GM18505 (cell line): ENCODE data around the gene SELENOO.

ENCODE experiments used
- ATAC-seq: cut with Tn5 transposase; IDR thresholded peaks from one replicate; pipeline ENCODE4 v1.9.1; 2021; ENCODE audit not compliant: unreplicated experiment
- POLR2A ChIP-seq: IDR thresholded peaks from 4 replicates; pipeline ENCODE4 v1.6.1; 2011; ENCODE audit warnings: borderline replicate concordance; ENCODE audit not compliant: insufficient read depth, insufficient read length; ENCODE audit errors: extremely low read depth

Gene SELENOO

DNA sequence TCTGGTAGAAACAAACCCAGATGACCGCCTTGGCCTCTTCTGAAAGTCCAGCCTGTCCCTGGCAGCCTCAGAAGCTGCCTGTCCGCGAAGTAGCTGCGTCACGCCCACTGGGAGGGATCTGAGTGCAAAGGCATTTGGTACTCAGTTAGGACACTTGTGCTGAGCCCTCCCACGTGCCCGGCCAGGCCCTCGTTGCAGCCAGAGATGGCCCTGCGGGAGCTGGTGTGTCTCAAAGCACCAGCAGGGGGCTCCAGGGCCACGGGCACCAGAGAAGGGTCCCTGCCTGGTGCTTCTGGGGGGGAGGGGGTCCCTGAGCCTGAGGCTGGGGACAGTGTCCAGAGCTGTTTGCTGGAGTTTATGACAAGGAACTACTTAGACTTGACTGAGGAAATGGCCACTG, 5.8 kb downstream of the SELENOO start:
- ATAC-seq: no peak

DNA sequence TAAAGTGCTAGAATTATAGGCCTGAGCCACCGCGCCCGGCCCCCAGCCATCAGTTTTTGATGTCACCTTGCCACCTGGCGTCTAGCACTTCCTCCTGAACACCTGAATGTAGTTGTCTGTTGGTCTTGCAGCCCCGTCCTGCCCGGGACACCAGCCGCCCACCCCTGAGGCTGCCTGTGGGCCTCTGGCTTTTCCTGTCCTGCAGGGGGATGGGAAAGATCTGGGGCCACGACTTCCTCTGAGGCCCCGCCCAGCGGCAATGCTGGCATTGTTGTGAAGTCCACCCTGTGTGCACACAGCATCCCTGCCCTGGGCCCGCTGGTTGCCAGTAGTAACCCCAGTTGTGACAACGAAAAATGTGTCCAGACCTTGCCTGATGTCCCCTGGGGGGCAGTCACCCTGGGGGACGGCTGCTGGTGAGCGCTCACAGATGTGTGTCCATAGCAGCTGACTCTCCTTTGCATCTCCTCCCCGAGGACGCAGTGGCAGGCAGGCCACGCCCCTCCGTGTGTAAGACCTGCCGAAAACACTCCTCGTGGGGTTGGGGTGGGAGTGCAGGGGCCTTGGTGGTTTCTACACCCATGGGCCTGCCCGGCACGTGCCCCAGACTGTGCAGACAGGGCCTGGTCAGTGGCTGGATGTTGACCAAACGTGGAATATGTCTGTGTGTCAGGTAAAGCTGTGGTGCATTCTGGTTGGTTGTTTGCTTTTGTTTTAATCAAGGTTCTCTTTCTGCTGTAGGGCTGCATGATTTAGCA, 6.8 kb downstream of the SELENOO start:
- no peak for TF ChIP-seq POLR2A
- no peak for ATAC-seq

More for the DNA sequence above, 5.8 kb downstream of the SELENOO start:
- TF ChIP-seq POLR2A: no peak

DNA sequence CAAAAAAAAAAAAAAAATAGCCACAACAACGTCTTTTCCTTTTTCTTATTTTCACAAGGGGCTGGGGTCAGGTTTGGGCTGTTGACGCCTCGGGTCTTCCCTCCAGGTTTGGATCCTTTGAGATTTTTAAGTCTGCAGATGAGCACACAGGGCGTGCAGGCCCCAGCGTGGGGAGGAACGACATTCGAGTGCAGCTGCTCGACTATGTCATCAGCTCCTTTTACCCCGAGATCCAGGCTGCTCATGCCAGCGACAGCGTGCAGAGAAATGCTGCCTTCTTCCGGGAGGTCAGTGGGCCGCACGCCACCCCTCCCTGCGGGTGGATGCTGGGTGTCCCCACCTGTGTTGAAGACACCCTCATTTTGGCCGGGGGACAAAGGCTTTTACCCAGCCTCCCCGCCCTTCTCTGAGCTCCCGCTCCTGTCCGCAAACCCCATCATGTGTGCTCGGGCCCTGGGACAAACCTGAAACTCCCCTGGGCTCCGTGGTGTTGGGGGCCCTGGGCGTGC, 7.7 kb downstream of the SELENOO start:
- no peak for TF ChIP-seq POLR2A
- no peak for ATAC-seq

DNA sequence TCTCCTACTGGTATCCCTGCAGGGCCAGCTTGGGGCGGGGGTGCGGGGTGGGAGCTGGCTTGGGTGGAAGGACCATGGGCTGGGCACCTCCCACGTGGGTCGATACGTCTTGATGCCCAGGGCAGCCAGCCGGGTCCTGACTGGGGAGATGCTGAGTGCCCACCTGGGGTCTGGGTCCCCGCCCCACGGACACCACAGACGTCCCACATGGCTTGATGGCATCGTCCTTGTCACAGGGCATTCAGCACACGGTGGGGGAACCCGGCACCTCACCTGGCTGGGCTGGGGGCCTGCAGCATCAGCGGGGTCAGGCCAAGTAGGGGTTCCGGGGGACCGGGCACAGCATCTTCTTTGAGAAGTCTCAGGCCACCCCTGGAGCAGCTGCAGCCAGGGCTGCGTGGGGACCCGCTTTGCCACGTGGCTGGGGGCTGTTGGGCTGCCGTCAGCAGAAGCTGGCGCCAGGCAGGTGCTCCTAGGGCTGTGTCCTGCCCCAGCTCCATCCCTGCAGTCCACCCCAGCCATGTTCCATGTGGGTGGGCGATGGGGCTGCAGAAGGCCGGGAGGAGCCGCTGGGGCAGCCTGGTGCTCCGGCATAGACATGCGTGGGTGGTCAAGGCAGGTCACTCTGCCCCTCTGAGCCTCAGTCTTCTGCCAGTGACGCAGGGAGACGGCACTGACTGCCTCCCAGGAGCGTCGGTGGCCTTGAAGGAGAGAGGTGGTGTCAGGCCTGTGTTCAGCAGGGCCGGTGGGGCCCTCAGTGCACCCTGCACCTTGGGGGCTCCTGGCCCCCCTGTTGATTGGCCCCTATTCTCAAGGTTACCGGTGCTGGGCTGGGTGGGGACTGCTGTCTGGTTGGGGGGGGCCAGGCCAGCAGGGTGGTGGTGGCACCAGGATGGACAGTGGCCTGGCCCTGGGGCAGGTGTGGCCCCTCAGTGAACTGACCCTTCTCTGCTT, 8.4 kb downstream of the SELENOO start:
- no peak for TF ChIP-seq POLR2A
- no peak for ATAC-seq

DNA sequence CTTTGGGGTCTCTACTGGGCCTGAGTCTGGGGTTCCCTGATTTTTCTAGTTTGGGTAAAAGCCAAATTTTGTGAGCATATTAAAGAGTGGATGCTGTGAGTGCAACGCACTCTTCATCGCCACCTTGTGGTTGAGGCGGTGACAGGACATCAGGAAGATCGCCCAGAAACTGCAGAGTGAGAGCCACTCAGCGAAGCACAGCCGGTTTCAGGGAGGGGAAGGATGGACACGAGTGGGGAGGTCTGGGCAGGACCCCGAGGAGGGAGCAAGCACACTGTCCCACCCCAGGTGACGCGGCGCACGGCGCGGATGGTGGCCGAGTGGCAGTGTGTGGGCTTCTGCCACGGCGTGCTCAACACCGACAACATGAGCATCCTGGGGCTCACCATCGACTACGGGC, 9.1 kb downstream of the SELENOO start:
- TF ChIP-seq POLR2A: no peak

DNA sequence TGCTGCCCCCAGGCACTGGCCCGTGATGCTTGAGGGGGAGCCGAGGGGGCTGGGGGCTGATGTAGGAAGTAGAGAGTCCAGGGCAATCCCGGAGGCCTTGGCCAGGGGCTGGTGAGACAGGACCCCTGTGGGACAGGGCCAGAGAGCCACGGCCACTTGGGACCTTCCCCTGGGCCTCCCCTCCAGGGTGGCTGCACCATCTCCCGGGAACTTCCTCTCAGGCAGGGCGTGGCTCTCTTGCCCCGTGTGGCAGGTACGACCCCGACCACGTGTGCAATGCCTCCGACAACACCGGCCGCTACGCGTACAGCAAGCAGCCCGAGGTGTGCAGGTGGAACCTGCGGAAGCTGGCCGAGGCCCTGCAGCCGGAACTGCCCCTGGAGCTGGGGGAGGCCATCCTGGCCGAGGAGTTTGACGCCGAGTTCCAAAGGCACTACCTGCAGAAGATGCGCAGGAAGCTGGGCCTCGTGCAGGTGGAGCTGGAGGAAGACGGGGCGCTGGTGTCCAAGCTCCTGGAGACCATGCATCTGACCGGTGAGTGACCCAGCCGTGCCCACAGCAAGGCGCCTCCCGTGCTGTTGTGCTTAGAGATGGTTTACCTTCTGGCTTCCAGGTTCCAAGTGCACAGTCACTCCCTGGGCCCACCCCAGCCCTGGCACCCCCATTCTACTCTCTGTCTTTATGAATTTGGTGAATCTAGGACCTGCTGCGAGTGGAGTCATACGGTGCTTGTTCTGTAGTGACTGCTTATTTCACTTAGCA, 9.7 kb downstream of the SELENOO start:
- TF ChIP-seq POLR2A: peak; percentile 29
- ATAC-seq: no peak

More for the DNA sequence above, 9.1 kb downstream of the SELENOO start:
- no peak for ATAC-seq

DNA sequence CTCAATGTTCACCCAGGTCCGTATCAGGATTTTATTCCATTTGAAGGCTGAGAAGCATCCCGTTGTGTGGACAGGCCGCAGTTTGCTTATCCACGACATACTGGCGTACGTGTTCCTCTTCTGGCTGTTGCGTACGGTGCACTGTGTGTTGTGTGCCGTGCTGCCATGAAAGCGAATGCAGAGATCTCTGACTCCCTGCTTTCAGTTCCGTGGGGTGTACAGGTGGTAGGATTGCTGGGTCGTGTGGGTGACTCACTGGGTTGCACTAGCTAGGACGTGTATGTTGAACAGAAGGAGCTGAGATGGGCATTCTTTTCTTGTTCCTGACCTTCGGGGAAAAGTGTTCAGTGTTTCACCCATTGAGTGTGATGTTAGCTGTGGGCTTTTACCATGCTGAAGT, 10.3 kb downstream of the SELENOO start:
- TF ChIP-seq POLR2A: no peak
- no peak for ATAC-seq

DNA sequence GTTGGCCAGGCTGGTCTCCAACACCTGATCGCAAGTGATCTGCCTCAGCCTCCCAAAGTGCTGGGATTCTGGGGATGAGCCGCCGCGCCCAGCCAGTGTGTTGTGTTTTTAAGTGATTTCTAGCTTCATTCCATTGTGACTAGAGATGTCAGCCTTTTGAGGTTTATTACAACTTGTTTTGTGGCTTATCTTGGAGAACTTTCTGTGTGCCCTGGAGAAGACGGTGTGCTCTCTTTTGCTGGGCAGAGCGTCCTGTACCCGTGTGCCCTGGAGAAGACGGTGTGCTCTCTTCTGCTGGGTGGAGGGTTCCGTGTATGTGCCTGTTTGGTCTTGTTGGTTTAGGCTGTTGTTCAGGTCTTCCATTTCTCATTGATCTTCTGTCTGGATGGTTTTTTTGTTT, 12.5 kb downstream of the SELENOO start:
- TF ChIP-seq POLR2A: no peak
- no peak for ATAC-seq

DNA sequence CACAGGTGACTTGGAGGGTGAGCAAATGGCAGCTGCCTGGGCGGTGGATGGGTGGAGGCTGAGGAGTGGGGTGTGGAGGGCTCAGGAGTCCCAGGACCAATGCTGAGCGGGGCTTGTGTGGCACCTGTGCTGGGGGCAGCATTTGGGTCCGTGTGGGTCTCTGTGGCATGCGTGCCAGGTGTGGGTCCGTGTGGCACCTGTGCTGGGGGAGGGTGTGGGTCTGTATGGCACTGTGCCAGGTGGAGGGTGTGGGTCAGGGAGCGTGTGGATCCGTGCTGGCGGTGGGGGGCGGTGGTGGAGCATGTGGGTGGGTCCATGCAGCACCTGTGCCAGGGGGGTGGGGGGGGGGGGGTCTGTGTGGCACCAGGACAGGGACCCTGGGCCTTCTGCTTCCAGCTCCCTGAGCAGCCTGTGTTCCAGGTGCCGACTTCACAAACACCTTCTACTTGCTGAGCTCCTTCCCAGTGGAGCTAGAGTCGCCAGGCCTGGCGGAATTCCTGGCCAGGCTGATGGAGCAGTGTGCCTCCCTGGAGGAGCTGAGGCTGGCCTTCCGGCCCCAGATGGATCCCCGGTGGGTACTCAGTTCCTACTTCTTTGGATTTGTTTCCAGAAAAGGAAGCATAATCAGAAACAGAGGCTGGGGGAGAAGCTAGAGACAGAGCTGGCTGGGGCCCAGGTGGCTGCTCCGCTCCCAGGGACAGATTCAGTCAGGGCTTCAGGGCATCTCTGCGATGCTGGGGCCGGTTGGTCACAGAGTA, 14.7 kb downstream of the SELENOO start:
- ATAC-seq: no peak
- TF ChIP-seq POLR2A: no peak

DNA sequence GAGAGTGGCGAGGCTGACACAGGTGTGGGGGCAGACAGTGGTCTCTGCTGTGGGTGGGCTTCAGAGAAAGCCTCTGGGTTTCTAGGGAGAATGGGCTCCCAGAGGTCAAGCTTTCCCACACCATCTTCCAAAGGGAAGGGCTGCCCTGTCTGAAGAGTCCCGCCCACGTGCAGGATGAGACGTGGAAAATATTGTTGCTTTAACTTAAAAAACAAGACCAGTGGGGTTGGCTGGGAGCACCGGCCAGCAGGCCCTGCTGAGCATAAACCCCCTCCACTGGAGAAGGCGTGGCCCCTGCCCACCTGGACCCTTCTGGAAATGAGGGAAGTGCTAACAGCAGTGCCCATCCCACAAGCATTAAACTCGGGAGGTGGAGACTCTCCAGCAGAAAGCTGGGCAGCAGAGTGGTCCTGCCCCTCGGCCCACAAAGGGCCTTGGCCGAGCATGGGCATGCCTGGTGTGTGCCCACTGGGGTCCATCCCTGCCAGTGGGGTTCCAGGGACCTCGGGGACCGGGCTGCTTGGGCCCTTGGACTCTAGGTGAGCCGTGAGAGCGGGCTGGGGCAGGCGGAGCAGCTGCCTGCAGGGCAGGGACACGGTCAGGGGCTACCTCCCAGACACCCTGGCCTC, 15.4 kb downstream of the SELENOO start:
- ATAC-seq: no peak

DNA sequence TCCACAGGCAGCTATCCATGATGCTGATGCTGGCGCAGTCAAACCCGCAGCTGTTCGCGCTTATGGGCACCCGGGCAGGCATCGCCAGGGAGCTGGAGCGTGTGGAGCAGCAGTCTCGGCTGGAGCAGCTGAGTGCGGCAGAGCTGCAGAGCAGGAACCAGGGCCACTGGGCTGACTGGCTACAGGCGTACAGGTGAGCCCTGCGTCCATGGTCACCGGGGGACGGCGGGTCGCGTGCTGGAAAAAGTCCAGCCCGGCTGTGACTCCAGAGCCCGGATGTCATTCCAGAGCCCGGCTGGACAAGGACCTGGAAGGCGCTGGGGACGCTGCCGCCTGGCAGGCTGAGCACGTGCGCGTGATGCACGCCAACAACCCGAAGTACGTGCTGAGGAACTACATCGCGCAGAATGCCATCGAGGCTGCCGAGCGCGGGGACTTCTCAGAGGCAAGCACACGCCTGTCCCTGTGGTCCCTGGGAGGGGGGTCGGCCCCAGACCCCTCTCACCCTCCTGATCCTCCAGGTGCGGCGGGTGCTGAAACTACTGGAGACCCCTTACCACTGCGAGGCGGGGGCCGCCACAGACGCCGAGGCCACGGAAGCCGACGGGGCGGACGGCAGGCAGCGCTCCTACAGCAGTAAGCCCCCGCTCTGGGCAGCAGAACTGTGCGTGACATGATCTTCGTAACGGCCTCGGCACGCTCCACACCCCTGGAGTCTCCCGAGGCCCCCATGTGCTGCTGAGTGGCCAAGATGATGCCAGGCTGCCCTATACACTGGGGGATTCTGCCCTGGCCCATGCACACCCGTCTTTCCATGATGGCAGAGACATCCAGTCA, 16.1 kb downstream of the SELENOO start:
- TF ChIP-seq POLR2A: no peak
- ATAC-seq: no peak

More for the DNA sequence above, 15.4 kb downstream of the SELENOO start:
- no peak for TF ChIP-seq POLR2A
